GM21515 (cell line): ENCODE results near the gene HK3.

ENCODE experiments used
- ATAC-seq: cut with Tn5 transposase; IDR thresholded peaks from one replicate; pipeline ENCODE4 v1.9.1; 2021; ENCODE audit not compliant: unreplicated experiment

Gene HK3

GRCh38 chr5:176851380-176851779, 47.8 kb downstream of the HK3 start:
- no peak for ATAC-seq

DNA sequence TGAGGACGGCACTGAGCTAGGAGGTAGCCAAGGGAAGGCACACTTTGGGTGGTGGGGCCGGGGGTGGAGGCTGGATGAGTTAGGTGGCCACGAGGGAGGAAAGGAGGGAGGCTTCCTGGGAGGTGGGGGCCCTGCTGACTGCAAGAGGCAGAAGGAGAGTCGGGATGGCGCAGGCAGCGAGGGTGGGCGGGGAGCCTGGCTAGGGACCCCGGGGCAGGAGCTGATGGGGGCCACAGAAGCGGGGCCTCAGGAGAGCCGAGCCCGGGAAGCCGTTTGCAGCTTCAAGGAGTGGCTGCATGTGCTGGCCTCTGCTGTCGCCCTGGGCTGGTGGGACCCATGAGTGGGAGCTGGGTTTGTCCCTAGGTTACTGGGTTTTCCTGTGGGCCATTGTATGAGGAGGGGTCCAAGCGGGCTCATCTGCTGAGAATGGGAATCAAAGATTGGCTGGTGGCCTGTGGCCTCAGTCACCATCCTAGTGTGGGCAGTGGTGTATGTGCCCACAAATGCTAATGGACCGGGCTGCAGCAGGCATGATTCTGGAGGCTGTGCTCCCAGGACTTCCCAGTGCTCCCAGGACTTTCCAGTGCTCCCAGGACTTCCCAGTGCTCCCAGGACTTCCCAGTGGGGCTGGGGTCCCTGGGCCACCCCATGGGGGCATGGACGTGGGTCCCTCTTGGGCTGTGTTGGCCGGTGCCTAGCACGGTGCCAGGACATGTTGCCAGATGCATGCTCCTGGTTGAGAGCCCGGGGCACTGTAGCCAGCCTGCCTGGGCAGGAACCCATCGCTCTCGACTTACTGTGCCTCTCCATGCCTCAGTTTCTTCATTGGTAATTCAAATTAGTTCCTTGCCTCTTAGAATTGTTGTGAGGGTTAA, 48.5 kb downstream of the HK3 start:
- no peak for ATAC-seq

DNA sequence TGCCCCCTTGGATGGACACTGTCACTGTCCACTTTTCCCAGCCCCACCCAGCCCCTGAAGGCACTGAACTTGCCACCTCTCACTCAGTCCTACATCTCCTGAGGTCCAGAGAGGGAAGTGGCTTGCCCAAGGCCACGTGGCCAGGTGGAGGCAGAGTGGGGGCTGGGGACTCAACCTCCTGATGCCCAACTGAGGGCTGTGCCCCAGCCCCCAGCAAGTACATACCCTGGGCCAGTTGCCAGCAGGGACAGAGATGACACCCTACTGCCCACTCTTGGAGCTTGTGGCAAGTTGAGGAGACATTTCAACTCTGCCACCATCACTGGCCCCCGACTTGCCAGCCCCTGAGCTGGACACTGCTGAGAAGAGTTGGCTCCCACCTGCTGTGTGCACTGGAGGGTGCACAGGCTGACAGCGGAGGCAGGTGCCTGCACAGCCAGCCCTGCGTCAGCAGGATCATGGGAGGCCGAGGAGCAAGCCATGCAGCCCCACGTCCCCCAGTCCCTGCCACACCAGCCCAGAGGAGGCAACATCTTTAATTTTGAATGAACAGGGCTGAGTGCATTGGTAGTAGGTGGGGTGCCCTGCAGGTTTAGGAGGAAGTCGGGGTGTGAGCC, 49.4 kb downstream of the HK3 start:
- no peak for ATAC-seq

DNA sequence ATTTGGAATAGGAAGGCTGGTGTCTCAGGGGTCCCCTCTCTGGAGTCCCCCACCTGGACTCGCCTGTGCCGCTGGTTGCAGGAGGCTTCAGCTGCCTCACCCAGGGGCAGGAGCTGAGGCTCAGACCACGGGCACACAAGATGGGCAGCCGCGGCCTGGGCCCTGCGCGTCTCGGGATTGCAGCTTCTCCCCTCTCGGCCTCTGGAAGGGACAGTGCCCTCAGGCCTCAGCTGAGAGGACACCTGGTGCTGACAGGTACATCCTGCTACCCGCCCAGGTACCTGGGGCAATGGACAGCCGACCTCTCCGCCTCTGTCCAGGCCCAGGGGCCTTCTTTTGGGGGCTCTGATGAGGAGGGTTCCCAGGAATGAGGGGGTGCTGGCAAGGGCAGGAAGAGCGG, 50.5 kb downstream of the HK3 start:
- no peak for ATAC-seq

DNA sequence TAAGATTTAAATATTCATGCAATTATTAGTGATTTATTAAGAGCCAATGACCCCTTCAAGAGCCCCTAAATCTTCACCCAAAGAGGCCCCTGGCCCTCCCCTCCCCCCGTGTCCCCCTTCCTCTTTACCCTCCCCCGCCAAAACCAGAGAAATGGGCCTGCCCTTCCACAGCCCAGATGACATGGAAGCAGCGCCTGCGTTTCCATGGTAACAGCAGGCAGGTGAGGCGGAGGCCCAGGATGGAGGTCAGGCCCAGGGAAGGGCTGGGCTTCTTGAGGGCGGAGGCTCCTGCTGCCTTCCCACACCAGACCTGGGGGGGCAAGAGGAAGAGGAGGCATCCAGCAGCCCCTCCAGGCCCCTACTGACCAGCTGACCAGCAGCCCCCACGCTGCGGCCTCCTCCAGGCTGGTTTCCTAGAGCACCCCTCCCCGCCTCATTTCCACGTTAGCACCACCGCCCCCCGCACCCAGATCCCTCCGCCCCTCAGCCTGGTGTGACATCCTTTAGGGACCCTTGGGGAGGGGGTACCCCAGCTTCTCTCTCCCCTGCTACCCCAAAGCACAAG, 51.3 kb downstream of the HK3 start:
- no peak for ATAC-seq

DNA sequence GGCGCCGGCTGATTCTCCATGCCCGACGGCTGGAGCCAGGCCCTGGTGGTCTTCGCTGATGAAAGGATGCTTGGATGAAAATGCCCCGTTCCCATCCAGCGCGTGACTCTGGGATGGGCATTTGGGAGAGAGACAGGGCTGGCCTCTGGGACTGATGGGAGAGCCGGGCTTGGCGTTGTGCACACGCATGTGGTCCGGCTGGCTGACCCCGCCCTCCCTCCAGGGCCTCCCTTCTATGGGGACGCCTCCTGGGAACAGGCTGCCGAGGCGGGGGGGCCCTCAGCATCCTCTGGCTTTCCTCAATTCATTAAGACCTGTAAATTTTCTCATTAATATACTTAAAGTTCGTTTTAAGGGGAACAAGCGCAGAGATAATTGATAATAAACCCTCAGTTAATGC, 52.0 kb downstream of the HK3 start:
- no peak for ATAC-seq

DNA sequence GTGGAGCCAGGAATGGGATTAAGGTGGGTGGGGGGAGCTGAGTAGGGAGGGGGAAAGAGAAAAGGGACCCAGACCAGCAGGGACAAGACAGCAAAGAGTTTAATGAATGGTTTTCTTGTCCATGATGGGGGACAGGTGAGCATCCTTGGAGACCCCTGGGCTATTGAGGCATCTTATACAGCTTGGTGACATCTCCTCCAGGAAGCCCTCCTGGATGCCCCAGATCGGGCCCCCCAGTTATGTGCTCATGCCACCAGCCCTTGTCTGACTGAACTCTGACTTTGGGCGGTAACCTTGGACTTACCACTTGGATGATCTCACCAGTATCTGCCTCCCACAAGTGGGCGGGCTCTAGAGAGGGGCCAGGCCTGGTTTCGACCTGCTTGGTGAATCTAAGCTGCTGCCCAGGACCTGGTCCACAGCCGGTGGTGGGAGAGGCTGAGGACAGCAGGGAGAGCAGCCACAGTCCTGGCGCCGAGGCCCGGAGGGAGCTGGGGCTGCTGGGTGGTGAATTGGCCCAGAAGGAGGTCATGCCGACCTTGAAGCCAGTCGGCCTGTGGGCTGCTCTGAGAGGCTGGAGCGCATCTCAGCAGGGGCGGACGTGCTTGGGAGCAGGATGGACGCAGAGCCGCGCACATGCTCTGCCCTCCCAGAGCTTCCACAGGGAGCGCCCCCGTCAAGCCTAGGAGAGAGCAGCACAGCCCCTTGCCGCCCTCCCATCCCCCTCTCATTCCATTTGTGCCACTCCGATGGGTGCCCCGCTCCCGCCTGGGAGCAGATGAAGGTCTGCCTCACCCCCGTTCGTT, 52.6 kb downstream of the HK3 start:
- no peak for ATAC-seq

DNA sequence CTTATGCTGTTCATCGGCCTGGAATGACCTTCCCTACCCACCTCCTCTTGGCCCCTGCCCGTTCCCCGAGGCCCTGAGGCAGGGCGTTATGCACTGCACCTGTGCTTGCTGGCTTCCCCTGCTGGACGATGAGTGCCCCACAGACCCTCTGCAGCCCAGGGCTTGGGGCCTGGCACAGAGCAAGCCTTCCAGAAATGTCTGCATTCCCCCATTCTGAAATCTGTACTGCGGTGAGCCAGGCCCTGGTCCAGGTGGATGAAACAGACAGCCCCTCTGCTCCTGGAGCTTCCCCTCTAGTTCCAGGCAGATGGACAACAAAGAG, 53.8 kb downstream of the HK3 start:
- no peak for ATAC-seq

DNA sequence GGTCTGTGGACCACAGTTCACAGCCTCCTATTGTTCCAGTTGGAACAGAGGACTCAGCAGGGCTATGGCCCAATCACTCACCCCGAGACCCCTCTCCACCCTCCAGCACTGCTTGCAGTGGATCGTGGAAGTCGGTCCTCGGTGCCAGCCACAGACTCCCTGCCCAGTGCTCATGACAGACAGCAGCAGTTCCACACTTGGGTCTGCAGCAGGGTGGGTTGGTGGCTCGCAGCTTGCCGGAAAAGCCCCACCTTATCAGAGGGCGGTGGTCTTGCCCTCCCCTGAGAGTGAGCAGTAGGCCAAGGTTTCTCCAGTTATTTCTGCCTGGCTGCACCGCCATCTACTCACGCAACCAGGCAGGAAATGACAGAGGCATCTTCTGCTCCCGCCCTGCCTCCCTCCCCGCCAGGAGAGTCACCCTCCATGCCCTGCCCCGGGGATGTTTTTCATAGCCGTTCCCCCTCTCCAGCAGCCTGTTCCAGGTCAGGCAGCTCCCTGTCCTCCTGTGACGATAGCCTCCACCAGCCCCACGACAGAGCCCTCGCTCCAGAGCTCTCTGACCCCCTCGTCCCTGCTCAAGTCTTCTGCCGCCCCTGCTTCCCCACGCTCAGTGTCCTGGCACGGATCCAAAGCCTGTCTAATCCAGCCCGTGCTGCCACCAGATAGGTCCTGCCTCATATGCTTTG, 54.3 kb downstream of the HK3 start:
- no peak for ATAC-seq

GRCh38 chr5:176844281-176844680, 54.9 kb downstream of the HK3 start:
- ATAC-seq, result no peak

GRCh38 chr5:176843673-176844072, 55.5 kb downstream of the HK3 start:
- no peak for ATAC-seq

GRCh38 chr5:176837707-176838115, 61.4 kb downstream of the HK3 start:
- no peak for ATAC-seq

DNA sequence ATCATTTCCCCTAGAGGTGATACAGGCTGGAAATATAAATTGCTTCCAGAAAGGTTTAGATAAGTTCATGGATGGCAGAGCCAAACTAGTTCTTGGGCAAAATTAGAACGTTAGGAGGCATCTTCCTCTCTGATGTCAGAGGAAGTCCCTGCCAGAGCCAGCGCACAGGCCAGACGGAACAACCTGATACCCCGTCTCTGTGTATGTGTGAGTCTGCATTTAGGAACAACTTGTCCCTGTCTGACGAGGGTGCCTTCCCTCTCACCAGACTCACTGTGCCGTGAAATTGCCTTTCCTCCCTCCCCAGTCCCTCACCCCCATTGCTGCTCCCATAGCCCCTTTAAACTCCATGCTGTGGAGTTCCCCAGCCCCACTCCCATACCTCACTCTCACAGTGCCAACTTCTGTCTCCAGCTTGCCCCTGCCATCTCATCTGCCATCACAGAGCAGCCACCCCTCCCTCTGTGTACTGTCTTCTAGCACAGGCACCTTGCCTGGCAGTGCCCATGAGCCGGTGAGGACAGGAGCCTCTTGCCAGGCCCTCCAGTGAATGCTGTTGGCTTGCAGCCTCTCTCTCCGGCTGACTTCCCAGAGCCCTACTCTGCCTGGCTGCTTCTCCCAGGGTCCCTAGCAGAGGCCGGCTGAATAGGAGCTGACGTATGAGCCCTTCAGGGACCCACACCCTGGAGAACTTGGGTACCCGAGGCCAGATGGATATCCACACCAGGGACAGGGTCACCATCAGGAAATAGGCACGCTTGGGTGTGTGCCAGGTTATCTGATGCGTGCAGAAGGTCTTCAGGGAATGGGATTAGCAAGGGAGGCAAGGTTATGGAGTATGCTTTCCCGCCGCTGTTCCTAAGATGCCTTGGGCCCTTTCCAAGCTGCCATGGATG, 62.1 kb downstream of the HK3 start:
- no peak for ATAC-seq

DNA sequence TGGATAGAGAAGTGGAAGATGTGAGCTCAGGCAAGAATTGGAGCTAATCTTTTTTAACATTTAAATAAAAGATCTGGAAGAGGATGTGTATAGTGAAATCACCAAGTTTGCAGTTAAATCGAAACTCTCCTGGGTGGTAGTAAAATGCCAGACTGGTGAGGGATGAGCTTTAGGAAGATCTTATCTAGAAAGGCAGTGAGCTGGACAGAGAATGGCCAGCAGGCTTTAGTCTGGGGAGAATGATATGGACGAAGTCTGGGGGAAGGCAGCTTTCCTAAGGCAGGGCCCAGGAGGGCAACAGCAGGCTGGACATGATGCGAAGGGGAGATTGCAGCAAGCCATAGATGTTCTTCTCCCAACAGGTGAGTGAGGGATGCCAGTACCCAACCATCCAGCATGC, 63.2 kb downstream of the HK3 start:
- ATAC-seq, result no peak

- ATAC-seq, result no peak
Measured at GRCh38 chr5:176833286-176833685, 65.9 kb downstream of the HK3 start.

DNA sequence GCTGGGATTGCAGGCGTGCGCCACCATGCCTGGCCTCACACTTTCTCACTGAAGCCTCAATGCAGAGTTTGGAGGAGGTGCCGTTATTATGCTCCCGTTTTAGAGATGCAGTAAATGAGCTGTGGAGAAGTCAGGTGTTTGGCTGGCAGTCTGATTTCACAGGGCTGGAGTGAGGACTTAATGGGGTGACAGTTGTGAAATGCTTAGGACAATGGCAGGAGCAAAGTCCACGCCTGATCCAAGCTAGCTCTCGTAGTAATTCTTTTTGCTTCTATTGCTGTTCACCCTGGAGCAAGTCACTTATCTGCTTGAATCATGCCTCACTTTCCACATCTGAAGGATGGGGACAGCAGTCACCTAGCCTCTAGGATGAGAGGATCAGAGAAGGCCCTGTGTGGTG, 67.0 kb downstream of the HK3 start:
- no peak for ATAC-seq

GRCh38 chr5:176831425-176831824, 67.7 kb downstream of the HK3 start:
- no peak for ATAC-seq

GRCh38 chr5:176830995-176831423, 68.1 kb downstream of the HK3 start:
- no peak for ATAC-seq
